Fibroblast of peridontal ligament (primary cell): ENCODE measurements around the gene ALK.
A peak's percentile ranks its signal among the peaks of the same experiment; 100 is the strongest.
"Not testable (repeated sequence)": the region's sequence is repeated elsewhere in the genome, so short reads cannot be mapped to it uniquely, and the experiment has no call there.

ENCODE experiments used
- DNase-seq: peaks from one replicate; pipeline ENCODE4 v3.0.0-alpha.2; 2010; ENCODE audit errors: extremely low read depth

The ALK gene

GRCh38 chr2:29755829-29756228, 165.6 kb downstream of the ALK start:
- DNase-seq: no peak

GRCh38 chr2:29755233-29755632, 166.2 kb downstream of the ALK start:
- DNase-seq: no peak

- DNase-seq: peak; percentile 76
Observed at GRCh38 chr2:29753671-29754444, 167.5 kb downstream of the ALK start.

- no peak for DNase-seq
Observed at GRCh38 chr2:29751390-29751789, 170.0 kb downstream of the ALK start.

- not testable (repeated sequence) for DNase-seq
Observed at GRCh38 chr2:29750463-29750862, 170.9 kb downstream of the ALK start.

GRCh38 chr2:29749843-29750242, 171.5 kb downstream of the ALK start:
- no peak for DNase-seq

- no peak for DNase-seq
Observed at GRCh38 chr2:29749041-29749440, 172.3 kb downstream of the ALK start.

- DNase-seq: peak; percentile 65
Observed at GRCh38 chr2:29747786-29748470, 173.5 kb downstream of the ALK start.

GRCh38 chr2:29744976-29745375, 176.4 kb downstream of the ALK start:
- DNase-seq: no peak

GRCh38 chr2:29743516-29743915, 177.9 kb downstream of the ALK start:
- no peak for DNase-seq

GRCh38 chr2:29742656-29743055, 178.7 kb downstream of the ALK start:
- no peak for DNase-seq

- DNase-seq: no peak
Observed at GRCh38 chr2:29741132-29741531, 180.3 kb downstream of the ALK start.

- DNase-seq: peak; percentile 3
Observed at GRCh38 chr2:29733965-29734364, 187.4 kb downstream of the ALK start.

GRCh38 chr2:29733213-29733612, 188.2 kb downstream of the ALK start:
- no peak for DNase-seq

- no peak for DNase-seq
Observed at GRCh38 chr2:29731948-29732347, 189.4 kb downstream of the ALK start.

GRCh38 chr2:29729932-29730331, 191.5 kb downstream of the ALK start:
- DNase-seq: no peak

GRCh38 chr2:29729401-29729800, 192.0 kb downstream of the ALK start:
- no peak for DNase-seq

- no peak for DNase-seq
Observed at GRCh38 chr2:29726976-29727375, 194.4 kb downstream of the ALK start.

GRCh38 chr2:29725610-29726009, 195.8 kb downstream of the ALK start:
- no peak for DNase-seq

GRCh38 chr2:29724282-29724681, 197.1 kb downstream of the ALK start:
- no peak for DNase-seq

- no peak for DNase-seq
Observed at GRCh38 chr2:29723255-29724001, 198.0 kb downstream of the ALK start.

GRCh38 chr2:29719639-29720038, 201.7 kb downstream of the ALK start:
- DNase-seq: no peak
